NCI-H1417 (cell line): ENCODE data around the gene ILF2.
"Not testable (repeated sequence)": the region's sequence is repeated elsewhere in the genome, so short reads cannot be mapped to it uniquely, and the experiment has no call there.

ENCODE experiments used
- DNase-seq, 3 experiments: peaks; one replicate each; lab custom pipeline; 2025; lab: John Stamatoyannopoulos, UW

The ILF2 gene

GRCh38 chr1:153670859-153671627 is at the start of gene ILF2:
TSS of gene ILF2 (minus strand) at chr1:153670993. CDS start at chr1:153670922, 71 bp downstream.
- peak; percentile 99 to 100 (median 100) for DNase-seq

GRCh38 chr1:153717330-153717729 is 46.5 kb upstream of the ILF2 start:
- DNase-seq, result no peak

GRCh38 chr1:153716211-153716610 is 45.4 kb upstream of the ILF2 start:
- DNase-seq, result not testable (repeated sequence)

GRCh38 chr1:153711026-153711425 is 40.2 kb upstream of the ILF2 start:
- no peak for DNase-seq

GRCh38 chr1:153705484-153705883 is 34.7 kb upstream of the ILF2 start:
- DNase-seq, result no peak

GRCh38 chr1:153699768-153700167 is 29.0 kb upstream of the ILF2 start:
- DNase-seq, result peak in 1 of 3 experiments; percentile 18

GRCh38 chr1:153698923-153699714 is 28.3 kb upstream of the ILF2 start:
- DNase-seq, result no peak

GRCh38 chr1:153698020-153698922 is 27.5 kb upstream of the ILF2 start:
- DNase-seq, result peak in 1 of 3 experiments; percentile 45

- no peak for DNase-seq
These were observed 26.6 kb upstream of the ILF2 start for GRCh38 chr1:153697191-153698019.

- DNase-seq, result no peak
These were observed 25.9 kb upstream of the ILF2 start for GRCh38 chr1:153696741-153697140.

- DNase-seq, result no peak
These were observed 22.7 kb upstream of the ILF2 start for GRCh38 chr1:153693466-153693865.

- no peak for DNase-seq
These were observed 18.0 kb upstream of the ILF2 start for GRCh38 chr1:153688736-153689328.

- no peak for DNase-seq
These were observed 17.5 kb upstream of the ILF2 start for GRCh38 chr1:153688276-153688675.

GRCh38 chr1:153687346-153688125 is 16.7 kb upstream of the ILF2 start:
- no peak for DNase-seq

GRCh38 chr1:153685544-153686340 is 14.9 kb upstream of the ILF2 start:
- no peak for DNase-seq

GRCh38 chr1:153684892-153685291 is 14.1 kb upstream of the ILF2 start:
- DNase-seq, result no peak

- no peak for DNase-seq
These were observed 13.1 kb upstream of the ILF2 start for GRCh38 chr1:153683854-153684253.

- DNase-seq, result no peak
These were observed 11.9 kb upstream of the ILF2 start for GRCh38 chr1:153682730-153683129.

GRCh38 chr1:153680120-153680403 is 9.3 kb upstream of the ILF2 start:
- no peak for DNase-seq
